ENCODE measurements around the gene ZFYVE21.
A peak's percentile ranks its signal among the peaks of the same experiment; 100 is the strongest.

ZFYVE21 gene

GRCh38 chr14:103739466-103739792 is 23.8 kb downstream of the ZFYVE21 start:
- no peak for DNase-seq

- DNase-seq = no peak
Observed at GRCh38 chr14:103739793-103740501, 24.3 kb downstream of the ZFYVE21 start.

GRCh38 chr14:103740991-103741689 is 25.5 kb downstream of the ZFYVE21 start:
- no peak for DNase-seq

GRCh38 chr14:103741876-103742275 is 26.3 kb downstream of the ZFYVE21 start:
- DNase-seq = no peak

GRCh38 chr14:103742499-103743255 is 27.1 kb downstream of the ZFYVE21 start:
- no peak for DNase-seq

GRCh38 chr14:103743691-103744090 is 28.1 kb downstream of the ZFYVE21 start:
- DNase-seq = no peak

GRCh38 chr14:103744621-103745395 is 29.2 kb downstream of the ZFYVE21 start:
- no peak for DNase-seq

GRCh38 chr14:103745424-103745823 is 29.8 kb downstream of the ZFYVE21 start:
- DNase-seq = no peak

GRCh38 chr14:103746701-103747100 is 31.1 kb downstream of the ZFYVE21 start:
- DNase-seq = no peak

- peak in 5 of 6 experiments; percentile 26 to 57 (median 52) for DNase-seq
Observed at GRCh38 chr14:103748534-103748857, 32.9 kb downstream of the ZFYVE21 start.

- DNase-seq = no peak
Observed at GRCh38 chr14:103749452-103749851, 33.8 kb downstream of the ZFYVE21 start.

- no peak for DNase-seq
Observed at GRCh38 chr14:103749860-103750259, 34.2 kb downstream of the ZFYVE21 start.

GRCh38 chr14:103753774-103754173 is 38.2 kb downstream of the ZFYVE21 start:
- no peak for DNase-seq

- DNase-seq = no peak
Observed at GRCh38 chr14:103755060-103755459, 39.5 kb downstream of the ZFYVE21 start.

- DNase-seq = no peak
Observed at GRCh38 chr14:103758059-103758776, 42.6 kb downstream of the ZFYVE21 start.

GRCh38 chr14:103762036-103762435 is 46.4 kb downstream of the ZFYVE21 start:
- no peak for DNase-seq

- DNase-seq = no peak
Observed at GRCh38 chr14:103762541-103762940, 46.9 kb downstream of the ZFYVE21 start.

GRCh38 chr14:103763730-103764488 is 48.3 kb downstream of the ZFYVE21 start:
- no peak for DNase-seq

GRCh38 chr14:103765526-103765925 is 49.9 kb downstream of the ZFYVE21 start:
- no peak for DNase-seq

GRCh38 chr14:103767336-103767894 is 51.8 kb downstream of the ZFYVE21 start:
- DNase-seq = no peak

- DNase-seq = no peak
Observed at GRCh38 chr14:103770500-103770899, 54.9 kb downstream of the ZFYVE21 start.
